C4-2B (cell line): Measurements from ENCODE around the gene OR1N1.

Experiments
- H3K27ac ChIP-seq: fragments of 450-650 bp; 2 replicates; pipeline ENCODE4 v1.5.1; 2017
- ZFX ChIP-seq: fragments of 450-650 bp; IDR thresholded peaks from 2 replicates; pipeline ENCODE4 v1.6.1; 2017
- TF ChIP-seq, protein P1 (sequence below): fragments of 450-650 bp; conservative IDR thresholded peaks from 2 replicates; pipeline ENCODE4 v1.5.1; 2017; ENCODE audit warnings: mild to moderate bottlenecking

OR1N1 gene, protein sequence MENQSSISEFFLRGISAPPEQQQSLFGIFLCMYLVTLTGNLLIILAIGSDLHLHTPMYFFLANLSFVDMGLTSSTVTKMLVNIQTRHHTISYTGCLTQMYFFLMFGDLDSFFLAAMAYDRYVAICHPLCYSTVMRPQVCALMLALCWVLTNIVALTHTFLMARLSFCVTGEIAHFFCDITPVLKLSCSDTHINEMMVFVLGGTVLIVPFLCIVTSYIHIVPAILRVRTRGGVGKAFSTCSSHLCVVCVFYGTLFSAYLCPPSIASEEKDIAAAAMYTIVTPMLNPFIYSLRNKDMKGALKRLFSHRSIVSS

DNA sequence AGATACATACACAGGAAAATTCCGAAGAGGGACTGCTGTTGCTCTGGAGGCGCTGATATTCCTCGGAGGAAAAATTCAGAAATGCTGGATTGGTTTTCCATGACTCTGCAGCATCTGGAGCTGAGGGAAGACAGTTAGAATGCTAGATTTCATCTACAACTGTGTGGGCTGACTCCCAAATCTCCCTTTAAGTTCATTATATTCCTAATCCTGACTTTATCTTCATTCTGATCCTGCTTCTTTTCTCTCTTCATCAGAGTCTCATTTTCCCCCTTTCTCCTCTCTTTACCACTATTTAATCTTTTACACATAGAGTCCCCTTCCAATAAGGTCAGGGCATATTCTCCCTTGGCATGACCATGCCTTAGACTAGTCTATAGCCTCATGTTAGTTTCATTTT, at the start of gene OR1N1:
Gene OR1N1 (minus strand): TSS at position 101 of the 400 bp plus-strand sequence. CDS start 0 bp downstream, at position 101.
- no peak within 1 kb of the TSS for H3K27ac ChIP-seq
- no peak for TF ChIP-seq ZFX
- TF ChIP-seq, protein P1, sequence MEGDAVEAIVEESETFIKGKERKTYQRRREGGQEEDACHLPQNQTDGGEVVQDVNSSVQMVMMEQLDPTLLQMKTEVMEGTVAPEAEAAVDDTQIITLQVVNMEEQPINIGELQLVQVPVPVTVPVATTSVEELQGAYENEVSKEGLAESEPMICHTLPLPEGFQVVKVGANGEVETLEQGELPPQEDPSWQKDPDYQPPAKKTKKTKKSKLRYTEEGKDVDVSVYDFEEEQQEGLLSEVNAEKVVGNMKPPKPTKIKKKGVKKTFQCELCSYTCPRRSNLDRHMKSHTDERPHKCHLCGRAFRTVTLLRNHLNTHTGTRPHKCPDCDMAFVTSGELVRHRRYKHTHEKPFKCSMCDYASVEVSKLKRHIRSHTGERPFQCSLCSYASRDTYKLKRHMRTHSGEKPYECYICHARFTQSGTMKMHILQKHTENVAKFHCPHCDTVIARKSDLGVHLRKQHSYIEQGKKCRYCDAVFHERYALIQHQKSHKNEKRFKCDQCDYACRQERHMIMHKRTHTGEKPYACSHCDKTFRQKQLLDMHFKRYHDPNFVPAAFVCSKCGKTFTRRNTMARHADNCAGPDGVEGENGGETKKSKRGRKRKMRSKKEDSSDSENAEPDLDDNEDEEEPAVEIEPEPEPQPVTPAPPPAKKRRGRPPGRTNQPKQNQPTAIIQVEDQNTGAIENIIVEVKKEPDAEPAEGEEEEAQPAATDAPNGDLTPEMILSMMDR: no peak

DNA sequence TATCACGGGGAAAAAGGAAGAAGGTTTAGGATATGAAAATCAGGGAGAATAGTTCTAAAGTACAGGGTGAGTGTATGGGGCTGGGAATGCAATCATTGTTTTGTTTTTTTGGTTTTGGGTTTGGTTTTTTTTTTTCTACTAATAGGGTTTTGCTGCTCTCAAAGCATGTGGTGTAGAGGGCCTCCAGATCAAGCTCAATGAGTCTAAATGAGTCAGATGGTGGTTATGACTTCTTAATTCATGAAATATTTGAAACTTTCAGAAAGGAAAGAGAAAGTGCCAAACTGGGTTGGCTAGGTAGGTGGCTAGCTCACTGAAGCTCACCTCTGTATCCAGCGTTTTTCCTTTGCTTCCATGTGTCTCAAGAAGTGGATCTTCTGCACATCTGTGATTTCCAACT, 45.4 kb upstream of the OR1N1 start:
- TF ChIP-seq ZFX: no peak
- TF ChIP-seq, protein P1: no peak

DNA sequence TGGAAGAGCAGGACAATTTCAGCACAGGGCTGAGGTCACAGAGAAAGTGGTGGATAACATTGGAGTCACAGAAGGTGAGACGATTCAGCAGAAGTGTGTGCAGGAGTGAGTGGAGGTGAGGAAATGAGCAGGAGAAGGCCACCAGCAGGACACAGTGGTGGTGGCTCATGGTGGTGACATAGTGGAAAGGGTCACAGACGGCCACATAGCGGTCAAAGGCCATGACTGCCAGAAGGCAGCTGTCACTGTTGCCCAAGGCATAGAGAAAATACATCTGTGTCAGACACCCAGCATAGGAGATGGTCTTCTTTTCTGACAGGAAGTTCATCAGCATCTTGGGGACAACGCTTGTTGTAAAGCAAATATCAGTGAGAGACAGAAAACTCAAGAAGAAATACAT, 40.8 kb upstream of the OR1N1 start:
- TF ChIP-seq ZFX: no peak
- TF ChIP-seq, protein P1: no peak
- H3K27ac ChIP-seq: no peak overlapping the region

More for the DNA sequence above, 45.4 kb upstream of the OR1N1 start:
- no peak overlapping the region for H3K27ac ChIP-seq

DNA sequence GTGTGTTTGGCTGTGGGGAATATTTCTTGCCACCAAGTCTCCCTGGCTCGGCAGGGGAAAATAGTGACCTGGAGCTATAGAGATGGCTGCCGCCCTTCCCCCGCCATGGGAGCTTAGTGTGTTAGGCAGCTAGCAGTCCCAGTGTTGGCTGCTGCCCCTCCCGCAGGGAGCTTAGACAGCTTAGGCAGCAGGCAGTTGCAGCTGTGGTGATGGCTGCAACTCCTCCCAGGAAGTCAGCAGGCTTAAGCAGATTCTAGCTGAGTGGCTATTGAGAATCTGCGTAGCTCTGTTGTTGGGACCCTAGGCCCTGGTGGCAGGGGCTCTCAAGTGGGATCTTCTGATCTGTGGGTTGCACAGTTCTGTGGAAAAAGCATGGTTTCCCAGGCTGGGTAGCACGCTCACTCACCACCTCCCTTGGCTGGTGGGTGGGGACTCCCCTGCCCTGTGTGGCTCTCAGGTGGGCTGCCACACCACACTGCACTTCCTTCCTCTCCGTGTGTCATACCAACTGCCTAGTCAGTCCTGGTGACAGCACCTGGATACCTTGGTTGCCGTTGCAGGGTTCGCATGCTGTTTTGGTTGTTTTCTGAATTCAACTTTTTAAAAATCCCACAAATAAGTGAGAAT, 35.2 kb upstream of the OR1N1 start:
- TF ChIP-seq ZFX: no peak
- TF ChIP-seq, protein P1: no peak
- H3K27ac ChIP-seq: no peak overlapping the region

DNA sequence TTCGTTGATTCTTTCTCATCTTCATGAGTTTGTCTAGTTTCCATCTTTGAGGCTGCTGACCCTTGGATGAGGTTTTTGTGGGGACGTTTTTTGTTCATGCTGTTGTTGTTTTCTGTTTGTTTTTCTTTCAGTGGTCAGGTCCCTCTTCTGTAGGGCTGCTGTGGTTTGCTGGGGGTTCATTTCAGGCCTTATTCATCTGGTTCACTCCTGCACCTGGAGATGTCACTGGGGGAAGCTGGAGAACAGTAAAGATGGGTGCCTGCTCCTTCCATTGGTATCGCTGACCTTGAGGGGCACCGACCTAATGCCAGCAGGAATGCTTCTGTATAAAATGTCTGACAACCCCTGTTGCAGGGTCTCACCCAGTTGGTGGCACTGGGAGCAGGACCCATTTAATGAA, 34.4 kb upstream of the OR1N1 start:
- no peak for TF ChIP-seq ZFX
- TF ChIP-seq, protein P1: no peak
- H3K27ac ChIP-seq: no peak overlapping the region

DNA sequence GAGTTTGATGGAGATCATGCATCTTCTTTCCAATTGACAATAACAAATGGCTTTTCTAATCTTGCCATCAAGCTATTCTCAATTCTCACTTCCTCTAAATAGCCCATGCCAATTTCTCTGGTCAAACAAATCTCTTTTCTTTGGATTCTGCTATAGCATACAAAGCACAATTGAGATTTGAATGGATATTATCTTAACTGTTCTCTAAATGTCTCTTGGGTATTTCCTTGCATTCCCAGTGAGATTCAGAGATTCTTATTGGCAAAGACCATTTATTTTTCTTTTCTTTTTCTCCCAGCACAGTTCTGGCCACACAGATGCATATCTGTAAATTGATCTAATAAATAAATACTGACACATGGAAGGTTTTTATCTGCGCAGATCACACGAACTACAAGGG, 25.7 kb upstream of the OR1N1 start, which contains the start of gene OR1N2:
Gene OR1N2 (plus strand): TSS at position 301 of the 400 bp plus-strand sequence. CDS start 100 bp downstream, outside the sequence.
- TF ChIP-seq ZFX: no peak
- H3K27ac ChIP-seq: no peak within 1 kb of the TSS

DNA sequence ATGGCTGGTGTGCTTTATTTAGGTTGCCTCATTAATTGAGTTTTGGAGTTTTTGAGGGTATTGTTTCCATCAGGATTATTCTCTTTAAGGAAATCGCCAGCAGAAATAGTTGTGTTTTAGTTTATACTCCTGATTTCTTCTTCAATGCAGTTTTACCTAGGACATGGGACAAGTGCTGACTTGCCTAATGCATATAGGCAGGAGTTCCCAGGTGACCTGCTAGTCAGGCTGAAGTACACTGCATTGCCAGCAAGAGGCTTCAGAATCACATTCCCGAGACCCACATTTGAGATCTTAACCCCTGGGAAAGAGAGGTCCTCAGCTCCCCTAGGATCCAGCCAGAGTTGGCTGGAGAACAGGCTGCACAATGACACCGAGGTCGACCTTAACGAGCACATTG, 24.3 kb upstream of the OR1N1 start:
- no peak overlapping the region for H3K27ac ChIP-seq
- TF ChIP-seq ZFX: no peak
- TF ChIP-seq, protein P1: no peak
